Naive thymus-derived CD4-positive, alpha-beta T cell (primary cell): ENCODE measurements around the gene NADSYN1. TPM values are rescaled to one million over a fixed set of nuclear protein-coding genes. Genes with fewer than 3 reads are reported as not detected.
"Not testable (repeated sequence)": the region's sequence is repeated elsewhere in the genome, so short reads cannot be mapped to it uniquely, and the experiment has no call there.

Experiments used
- ATAC-seq: fragments of 150-1000 bp; cut with Tn5 transposase; 2 replicates; pipeline ENCODE4 v1.10.0; 2021; ENCODE audit warnings: mild to moderate bottlenecking, moderate library complexity
- CTCF ChIA-PET: fragments of 350-600 bp; sonication (Branson Sonifier 250); formaldehyde crosslinking; loops from one replicate; lab custom pipeline; 2021; ENCODE audit warnings: antibody characterized with exemption; lab: Charles Lee
- POLR2A ChIA-PET: fragments of 350-600 bp; sonication (Branson Sonifier 250); formaldehyde crosslinking; loops from one replicate; lab custom pipeline; 2021; ENCODE audit warnings: antibody characterized with exemption, inconsistent platforms; lab: Charles Lee
- DNase-seq, 9 donors: peaks; one replicate each; pipeline versions ENCODE4 v3.0.0 to v3.0.0-alpha.2; 2020 to 2022; ENCODE audit warnings: mixed read lengths in 1 of 9
- H3K27ac ChIP-seq: one replicate; pipeline ENCODE4 v1.7.0; 2013; ENCODE audit warnings: mild to moderate bottlenecking, low read depth, low read length, moderate library complexity
- H3K27me3 ChIP-seq, 2 donors: one replicate each; pipeline ENCODE4 v1.7.0; 2013; ENCODE audit warnings: low read length in 2 of 2, mild to moderate bottlenecking in 2 of 2, moderate library complexity in 2 of 2; ENCODE audit not compliant: control insufficient read depth in 2 of 2, insufficient read depth in 2 of 2
- H3K36me3 ChIP-seq, 3 experiments: 1 replicate in 2 of 3; 2 replicates in 1 of 3; pipeline ENCODE4 v1.7.0; 2013; ENCODE audit warnings: low read length in 3 of 3, mild to moderate bottlenecking in 3 of 3, moderate library complexity in 1 of 3; ENCODE audit not compliant: insufficient read depth in 3 of 3, control insufficient read depth in 2 of 3
- H3K4me1 ChIP-seq, 2 donors: one replicate each; pipeline ENCODE4 v1.7.0; 2013; ENCODE audit warnings: low read length in 2 of 2, mild to moderate bottlenecking in 2 of 2, moderate library complexity in 1 of 2; ENCODE audit not compliant: control insufficient read depth in 2 of 2, insufficient read depth in 2 of 2
- H3K4me3 ChIP-seq: 2 replicates; pipeline ENCODE4 v1.7.0; 2013; ENCODE audit warnings: mild to moderate bottlenecking, low read length
- H3K9me3 ChIP-seq, 3 experiments: 1 replicate in 2 of 3; 2 replicates in 1 of 3; pipeline ENCODE4 v1.7.0; 2013; ENCODE audit warnings: low read length in 3 of 3; ENCODE audit not compliant: control insufficient read depth in 2 of 3
- H3K27ac Mint-ChIP-seq, 9 donors: one replicate each; pipeline ENCODE4 v1.8.0; 2020 to 2022; ENCODE audit warnings: mixed read lengths in 9 of 9, mild to moderate bottlenecking in 8 of 9, moderate library complexity in 5 of 9, inconsistent platforms in 2 of 9
- H3K27me3 Mint-ChIP-seq, 5 donors: one replicate each; pipeline ENCODE4 v1.8.0; 2021 to 2022; ENCODE audit warnings: mixed read lengths in 5 of 5, mild to moderate bottlenecking in 1 of 5
- H3K36me3 Mint-ChIP-seq, 5 donors: one replicate each; pipeline ENCODE4 v1.8.0; 2020 to 2022; ENCODE audit warnings: mixed read lengths in 5 of 5, mild to moderate bottlenecking in 3 of 5, inconsistent platforms in 1 of 5
- H3K4me1 Mint-ChIP-seq, 7 donors: one replicate each; pipeline ENCODE4 v1.8.0; 2020 to 2022; ENCODE audit warnings: mixed read lengths in 7 of 7, mild to moderate bottlenecking in 3 of 7, inconsistent platforms in 1 of 7
- H3K4me3 Mint-ChIP-seq, 10 donors: one replicate each; pipeline ENCODE4 v1.8.0; 2020 to 2022; ENCODE audit warnings: mild to moderate bottlenecking in 10 of 10, mixed read lengths in 10 of 10, moderate library complexity in 6 of 10, inconsistent platforms in 2 of 10
- H3K9me3 Mint-ChIP-seq, 11 donors: one replicate each; pipeline ENCODE4 v1.8.0; 2020 to 2022; ENCODE audit warnings: mixed read lengths in 11 of 11, mild to moderate bottlenecking in 4 of 11, inconsistent platforms in 1 of 11, moderate library complexity in 1 of 11
- intact Hi-C, 2 donors: fragments of 100-400 bp; cut with micrococcal nuclease; formaldehyde crosslinking; loops; one replicate each; pipeline ENCODE4 v1.15.1; 2023
- polyA plus RNA-seq, 2 donors: library from polyadenylated mRNA; unstranded; fragments of 300-500 nt; fragmentation: Illumina TruSeq; gene quantifications; one replicate each; pipeline ENCODE4 v1.2.3, GENCODE V29; 2021
- total RNA-seq, 6 experiments: library from RNA in 5 of 6; stranded (reverse) in 5 of 6; gene quantifications; 1 replicate in 5 of 6; 2 replicates in 1 of 6; pipeline ENCODE4 v1.2.3 and lab custom pipeline; 2021 to 2026

Gene NADSYN1
- total and polyA plus RNA-seq, 7 experiments from 2014 or later, result 28.6 to 235 (median 121) TPM

- ATAC-seq, result no peak
- H3K27ac ChIP-seq, result no peak overlapping the region
- H3K4me3 ChIP-seq, result no peak overlapping the region
- ChIA-PET CTCF (no interaction called here), POLR2A (no interaction called here)
- intact Hi-C loops, result no loop called here
- Mint-ChIP-seq H3K36me3 (peaks cover 0 to 5% (median 0%) of the 10 kb centered on the region in 5 donors), H3K9me3 (peaks cover 0 to 9% (median 0%) of the 10 kb centered on the region in 11 donors), H3K4me3 (no peak overlapping the region), H3K27me3 (peaks cover 0 to 16% (median 5%) of the 10 kb centered on the region in 5 donors), H3K27ac (no peak overlapping the region), H3K4me1 (no peaks in the 10 kb centered on the region)
- no peaks in the 10 kb centered on the region for H3K4me1 ChIP-seq
- no peaks in the 10 kb centered on the region for H3K9me3 ChIP-seq
- DNase-seq, result no peak
- no peaks in the 10 kb centered on the region for H3K36me3 ChIP-seq
- H3K27me3 ChIP-seq, result no peaks in the 10 kb centered on the region
Observed at GRCh38 chr11:71414645-71415044, 38.4 kb upstream of the NADSYN1 start.

DNA sequence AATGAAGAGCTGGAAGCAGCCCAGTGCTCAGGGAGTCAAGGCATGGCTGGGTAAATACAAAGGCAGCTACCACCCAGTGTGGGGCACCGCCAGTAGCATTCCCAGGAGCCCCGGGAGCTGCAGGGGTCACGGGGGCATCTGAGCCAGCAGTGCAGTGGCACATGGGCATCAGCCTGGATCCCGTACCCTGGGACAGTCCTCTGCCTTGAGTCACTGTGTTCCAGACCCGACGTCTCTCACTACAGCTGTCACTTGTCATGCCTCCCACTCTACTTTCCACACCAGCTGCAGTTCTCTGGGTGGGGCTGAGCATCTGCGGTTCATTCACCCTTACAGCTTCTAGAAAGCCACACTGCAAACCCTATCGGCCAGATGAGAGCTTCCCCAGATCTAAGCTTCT is 34.4 kb upstream of the NADSYN1 start:
- Histone ChIP-seq H3K4me3 (no peak overlapping the region), H3K27ac (no peak overlapping the region), H3K4me1 (no peaks in the 10 kb centered on the region), H3K9me3 (no peaks in the 10 kb centered on the region), H3K27me3 (no peaks in the 10 kb centered on the region), H3K36me3 (no peaks in the 10 kb centered on the region)
- H3K4me3 Mint-ChIP-seq, result no peak overlapping the region
- DNase-seq, result no peak
- no peaks in the 10 kb centered on the region for H3K36me3 Mint-ChIP-seq
- peaks cover 0 to 4% (median 0%) of the 10 kb centered on the region in 11 donors for H3K9me3 Mint-ChIP-seq
- no peak overlapping the region for H3K27ac Mint-ChIP-seq
- H3K4me1 Mint-ChIP-seq, result no peaks in the 10 kb centered on the region
- ATAC-seq, result no peak
- ChIA-PET POLR2A (no interaction called here), CTCF (no interaction called here)
- H3K27me3 Mint-ChIP-seq, result peaks cover 0 to 13% (median 5%) of the 10 kb centered on the region in 5 donors
- intact Hi-C loops, result no loop called here

DNA sequence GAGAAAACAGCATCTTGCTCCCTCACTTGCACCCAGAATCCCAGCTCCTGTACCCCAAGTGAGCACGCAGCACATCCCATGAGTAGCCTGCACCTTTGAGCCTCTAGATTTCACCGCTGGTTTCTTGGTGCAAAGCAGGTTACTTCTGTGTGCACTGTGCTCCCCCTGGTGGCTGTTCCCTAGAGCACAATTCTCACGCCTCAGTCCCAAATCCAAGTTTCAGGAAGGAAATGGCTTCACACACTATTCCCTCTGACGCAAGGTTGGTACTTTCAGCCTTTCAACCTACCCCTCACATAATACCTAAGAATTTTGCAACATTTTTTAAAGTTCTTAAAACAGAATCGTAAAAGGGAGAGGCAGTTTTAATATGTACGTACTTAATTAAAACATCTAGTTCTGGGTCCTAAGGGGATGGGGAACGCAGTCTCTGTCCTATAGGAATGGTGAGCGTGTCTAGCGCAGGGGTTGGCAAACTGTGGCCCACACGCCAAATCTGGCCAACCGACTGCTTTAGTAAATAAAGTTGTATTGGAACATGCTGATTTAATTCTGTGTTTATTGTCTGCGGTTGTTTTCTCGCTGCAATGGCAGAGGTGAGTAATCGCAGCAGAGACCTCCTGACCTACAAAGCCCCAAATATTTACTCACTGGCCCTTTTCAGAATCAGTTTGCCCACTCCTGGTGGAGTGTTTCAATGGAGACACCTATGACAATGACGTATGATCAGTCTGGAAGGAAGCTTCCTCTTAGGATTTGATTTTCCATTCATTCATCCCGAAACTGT is 32.4 kb upstream of the NADSYN1 start:
- no peak for DNase-seq
- no peaks in the 10 kb centered on the region for H3K9me3 Mint-ChIP-seq
- peaks cover 0 to 4% (median 0%) of the 10 kb centered on the region in 5 donors for H3K27me3 Mint-ChIP-seq
- no peaks in the 10 kb centered on the region for H3K4me1 ChIP-seq
- H3K36me3 ChIP-seq, result no peaks in the 10 kb centered on the region
- H3K27me3 ChIP-seq, result no peaks in the 10 kb centered on the region
- no peak overlapping the region for H3K27ac ChIP-seq
- no peak overlapping the region for H3K4me3 ChIP-seq
- intact Hi-C loops, result loop anchor here in 1 of 2 donors (5.0 kb wide), 1 partner anchor 608 kb away; no protein-coding TSS in a partner anchor
- CTCF ChIA-PET, result no interaction called here
- H3K9me3 ChIP-seq, result no peaks in the 10 kb centered on the region
- no peak for ATAC-seq
- POLR2A ChIA-PET, result no interaction called here
- H3K4me1 Mint-ChIP-seq, result no peaks in the 10 kb centered on the region
- H3K27ac Mint-ChIP-seq, result no peak overlapping the region
- H3K36me3 Mint-ChIP-seq, result no peaks in the 10 kb centered on the region
- no peak overlapping the region for H3K4me3 Mint-ChIP-seq

DNA sequence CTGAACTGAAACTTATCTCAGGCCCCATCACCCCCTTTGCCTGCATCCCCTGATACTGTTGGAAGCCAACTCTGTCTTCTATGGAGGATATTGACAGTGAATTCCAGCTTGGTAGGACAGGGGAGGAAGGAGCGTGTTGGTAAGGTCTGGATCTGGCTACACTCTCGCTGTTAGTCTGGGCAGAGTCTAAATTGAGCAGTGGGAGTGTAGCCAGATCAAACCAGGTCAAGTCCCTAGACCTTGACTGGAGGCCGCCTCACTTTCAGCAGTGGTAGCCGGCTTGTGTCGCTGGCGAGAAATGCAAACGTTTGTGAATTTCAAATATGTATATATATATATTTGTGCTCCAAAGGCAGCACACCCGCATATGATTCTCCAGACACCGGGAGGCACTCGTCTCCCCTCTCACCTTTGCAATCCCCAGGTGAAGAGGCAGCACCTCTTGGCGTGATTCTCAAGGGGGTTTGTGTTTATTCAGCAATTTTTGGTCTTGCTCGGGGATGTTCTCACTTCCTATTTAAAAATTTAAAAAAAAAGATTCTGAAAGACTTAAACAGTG is 31.5 kb upstream of the NADSYN1 start:
- no peaks in the 10 kb centered on the region for H3K36me3 ChIP-seq
- peaks cover 0 to 4% (median 0%) of the 10 kb centered on the region in 7 donors for H3K4me1 Mint-ChIP-seq
- DNase-seq (no peak), ATAC-seq (no peak)
- intact Hi-C loops, result loop anchor here in 1 of 2 donors (5.0 kb wide), 1 partner anchor 609 kb away; no protein-coding TSS in a partner anchor
- ChIA-PET POLR2A (no interaction called here), CTCF (no interaction called here)
- no peak overlapping the region for H3K27ac Mint-ChIP-seq
- no peak overlapping the region for H3K27ac ChIP-seq
- no peaks in the 10 kb centered on the region for H3K9me3 Mint-ChIP-seq
- no peaks in the 10 kb centered on the region for H3K9me3 ChIP-seq
- H3K4me3 ChIP-seq, result no peak overlapping the region
- H3K36me3 Mint-ChIP-seq, result no peaks in the 10 kb centered on the region
- H3K27me3 Mint-ChIP-seq, result peaks cover 0 to 4% (median 0%) of the 10 kb centered on the region in 5 donors
- H3K27me3 ChIP-seq, result no peaks in the 10 kb centered on the region
- no peak overlapping the region for H3K4me3 Mint-ChIP-seq
- no peaks in the 10 kb centered on the region for H3K4me1 ChIP-seq

GRCh38 chr11:71422318-71422717 is 30.7 kb upstream of the NADSYN1 start:
- intact Hi-C loops, result loop anchor here in 1 of 2 donors (5.0 kb wide), 1 partner anchor 610 kb away; no protein-coding TSS in a partner anchor
- H3K27ac ChIP-seq, H3K4me3 ChIP-seq, H3K27me3 ChIP-seq, ATAC-seq, H3K9me3 ChIP-seq, CTCF ChIA-PET, H3K4me3 Mint-ChIP-seq, H3K36me3 Mint-ChIP-seq, H3K4me1 Mint-ChIP-seq, H3K4me1 ChIP-seq, POLR2A ChIA-PET, DNase-seq, H3K36me3 ChIP-seq, H3K27me3 Mint-ChIP-seq, H3K9me3 Mint-ChIP-seq: not testable (repeated sequence)
- H3K27ac Mint-ChIP-seq, result peak overlapping the region in 1 of 9 donors; percentile 11

GRCh38 chr11:71423181-71423790 is 29.7 kb upstream of the NADSYN1 start:
- H3K4me3 ChIP-seq, result no peak overlapping the region
- no peaks in the 10 kb centered on the region for H3K27me3 ChIP-seq
- Mint-ChIP-seq H3K9me3 (no peaks in the 10 kb centered on the region), H3K36me3 (no peaks in the 10 kb centered on the region), H3K27me3 (peaks cover 0 to 4% (median 0%) of the 10 kb centered on the region in 5 donors), H3K4me3 (no peak overlapping the region), H3K4me1 (peaks cover 0 to 5% (median 0%) of the 10 kb centered on the region in 7 donors), H3K27ac (no peak overlapping the region)
- H3K36me3 ChIP-seq, result no peaks in the 10 kb centered on the region
- ATAC-seq (no peak), DNase-seq (no peak)
- POLR2A ChIA-PET, result interaction anchor here (1.2 kb wide), 1 partner anchor 7 kb away, joined by 3 read pairs; no protein-coding TSS in a partner anchor
- no peak overlapping the region for H3K27ac ChIP-seq
- no peaks in the 10 kb centered on the region for H3K4me1 ChIP-seq
- H3K9me3 ChIP-seq, result no peaks in the 10 kb centered on the region
- intact Hi-C loops, result loop anchor here in 1 of 2 donors (5.0 kb wide), 1 partner anchor 611 kb away; no protein-coding TSS in a partner anchor
- CTCF ChIA-PET, result no interaction called here
